IMR-90 (cell line): ENCODE data around the gene TOM1.

ENCODE experiments used
- BHLHE40 ChIP-seq: fragments of 150-350 bp; IDR thresholded peaks from 2 replicates; pipeline ENCODE4 v1.6.1; 2016; ENCODE audit warnings: mild to moderate bottlenecking, low read depth, low read length
- CEBPB ChIP-seq: IDR thresholded peaks from 2 replicates; pipeline ENCODE4 v1.6.1; 2012; ENCODE audit warnings: low read depth, low read length, improper control_type of control experiment
- CHD1 ChIP-seq: IDR thresholded peaks from 2 replicates; pipeline ENCODE4 v1.6.1; 2012; ENCODE audit warnings: low read depth, low read length, improper control_type of control experiment
- MAFK ChIP-seq: IDR thresholded peaks from 2 replicates; pipeline ENCODE4 v1.6.1; 2012; ENCODE audit warnings: low read depth, low read length, improper control_type of control experiment
- MXI1 ChIP-seq: IDR thresholded peaks from 2 replicates; pipeline ENCODE4 v1.6.1; 2012; ENCODE audit warnings: low read depth, mild to moderate bottlenecking, low read length, moderate library complexity, borderline replicate concordance
- NFE2L2 ChIP-seq: fragments of 150-350 bp; IDR thresholded peaks from 2 replicates; pipeline ENCODE4 v1.6.1; 2016; ENCODE audit warnings: low read depth, mild to moderate bottlenecking, low read length
- POLR2A ChIP-seq: IDR thresholded peaks from 2 replicates; pipeline ENCODE4 v1.6.1; 2012; ENCODE audit warnings: mild to moderate bottlenecking, low read depth, low read length
- RAD21 ChIP-seq: IDR thresholded peaks from 2 replicates; pipeline ENCODE4 v1.6.1; 2012; ENCODE audit warnings: low read length, improper control_type of control experiment
- SMC3 ChIP-seq: fragments of 150-350 bp; IDR thresholded peaks from 2 replicates; pipeline ENCODE4 v1.6.1; 2016; ENCODE audit warnings: low read depth, mild to moderate bottlenecking, antibody characterized with exemption, low read length, moderate library complexity
- TF ChIP-seq, protein P1 (sequence below): fragments of 150-350 bp; IDR thresholded peaks from 2 replicates; pipeline ENCODE4 v1.6.1; 2017; ENCODE audit warnings: mild to moderate bottlenecking, antibody characterized with exemption, low read length, low read depth
- TF ChIP-seq, protein P2 (sequence below): conservative IDR thresholded peaks from 2 replicates; pipeline ENCODE4 v1.5.1; 2012; ENCODE audit warnings: mild to moderate bottlenecking, low read depth, low read length, improper control_type of control experiment
- TF ChIP-seq, protein P3 (sequence below): fragments of 150-350 bp; IDR thresholded peaks from 2 replicates; pipeline ENCODE4 v1.6.1; 2016; ENCODE audit warnings: low read depth, mild to moderate bottlenecking, low read length, moderate library complexity, borderline replicate concordance

DNA sequence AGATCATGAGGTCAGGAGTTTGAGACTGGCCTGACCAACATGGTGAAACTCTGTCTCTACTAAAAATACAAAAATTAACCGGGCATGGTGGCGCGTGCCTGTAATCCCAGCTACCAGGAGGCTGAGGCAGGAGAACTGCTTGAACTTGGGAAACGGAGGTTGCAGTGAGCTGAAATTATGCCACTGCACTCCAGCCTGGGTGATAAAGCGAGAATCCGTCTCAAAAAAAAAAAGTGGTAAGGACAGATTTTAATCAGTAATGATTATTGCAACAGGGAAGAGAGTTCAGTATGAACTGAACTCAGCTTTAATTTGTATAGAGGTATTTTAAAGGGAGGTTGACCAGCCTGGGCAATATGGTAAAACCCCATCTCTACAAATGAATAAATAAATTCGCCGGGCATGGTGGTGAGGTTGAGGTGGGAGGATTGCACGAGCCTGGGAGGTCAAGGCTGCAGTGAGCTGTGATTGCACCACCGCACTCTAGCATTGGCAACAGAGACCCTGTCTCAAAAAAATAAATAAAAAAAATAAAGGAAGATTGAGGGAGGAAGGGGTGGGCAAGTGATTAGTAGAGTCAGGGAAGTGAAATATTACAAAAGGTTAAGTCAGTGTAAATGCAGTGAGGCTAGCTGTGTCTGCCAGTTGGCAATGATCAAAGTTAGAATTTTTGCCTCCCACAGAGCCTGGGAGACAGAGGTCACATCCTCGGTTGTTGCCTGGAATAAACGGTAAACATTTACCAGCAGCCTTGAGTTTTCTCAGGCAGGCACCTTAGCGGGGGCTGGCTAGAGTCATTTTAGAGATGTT lies 97.6 kb downstream of the TOM1 start:
- TF ChIP-seq NFE2L2 (no peak), MAFK (no peak), POLR2A (no peak), MXI1 (no peak), SMC3 (no peak), CEBPB (no peak), BHLHE40 (no peak), RAD21 (no peak), CHD1 (no peak)
- TF ChIP-seq, protein P1, sequence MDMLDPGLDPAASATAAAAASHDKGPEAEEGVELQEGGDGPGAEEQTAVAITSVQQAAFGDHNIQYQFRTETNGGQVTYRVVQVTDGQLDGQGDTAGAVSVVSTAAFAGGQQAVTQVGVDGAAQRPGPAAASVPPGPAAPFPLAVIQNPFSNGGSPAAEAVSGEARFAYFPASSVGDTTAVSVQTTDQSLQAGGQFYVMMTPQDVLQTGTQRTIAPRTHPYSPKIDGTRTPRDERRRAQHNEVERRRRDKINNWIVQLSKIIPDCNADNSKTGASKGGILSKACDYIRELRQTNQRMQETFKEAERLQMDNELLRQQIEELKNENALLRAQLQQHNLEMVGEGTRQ, result no peak
- TF ChIP-seq, protein P2, sequence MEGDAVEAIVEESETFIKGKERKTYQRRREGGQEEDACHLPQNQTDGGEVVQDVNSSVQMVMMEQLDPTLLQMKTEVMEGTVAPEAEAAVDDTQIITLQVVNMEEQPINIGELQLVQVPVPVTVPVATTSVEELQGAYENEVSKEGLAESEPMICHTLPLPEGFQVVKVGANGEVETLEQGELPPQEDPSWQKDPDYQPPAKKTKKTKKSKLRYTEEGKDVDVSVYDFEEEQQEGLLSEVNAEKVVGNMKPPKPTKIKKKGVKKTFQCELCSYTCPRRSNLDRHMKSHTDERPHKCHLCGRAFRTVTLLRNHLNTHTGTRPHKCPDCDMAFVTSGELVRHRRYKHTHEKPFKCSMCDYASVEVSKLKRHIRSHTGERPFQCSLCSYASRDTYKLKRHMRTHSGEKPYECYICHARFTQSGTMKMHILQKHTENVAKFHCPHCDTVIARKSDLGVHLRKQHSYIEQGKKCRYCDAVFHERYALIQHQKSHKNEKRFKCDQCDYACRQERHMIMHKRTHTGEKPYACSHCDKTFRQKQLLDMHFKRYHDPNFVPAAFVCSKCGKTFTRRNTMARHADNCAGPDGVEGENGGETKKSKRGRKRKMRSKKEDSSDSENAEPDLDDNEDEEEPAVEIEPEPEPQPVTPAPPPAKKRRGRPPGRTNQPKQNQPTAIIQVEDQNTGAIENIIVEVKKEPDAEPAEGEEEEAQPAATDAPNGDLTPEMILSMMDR, result no peak
- TF ChIP-seq, protein P3, sequence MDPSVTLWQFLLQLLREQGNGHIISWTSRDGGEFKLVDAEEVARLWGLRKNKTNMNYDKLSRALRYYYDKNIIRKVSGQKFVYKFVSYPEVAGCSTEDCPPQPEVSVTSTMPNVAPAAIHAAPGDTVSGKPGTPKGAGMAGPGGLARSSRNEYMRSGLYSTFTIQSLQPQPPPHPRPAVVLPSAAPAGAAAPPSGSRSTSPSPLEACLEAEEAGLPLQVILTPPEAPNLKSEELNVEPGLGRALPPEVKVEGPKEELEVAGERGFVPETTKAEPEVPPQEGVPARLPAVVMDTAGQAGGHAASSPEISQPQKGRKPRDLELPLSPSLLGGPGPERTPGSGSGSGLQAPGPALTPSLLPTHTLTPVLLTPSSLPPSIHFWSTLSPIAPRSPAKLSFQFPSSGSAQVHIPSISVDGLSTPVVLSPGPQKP, result no peak
